ENCODE results near the gene TIMP2. TPM values are rescaled to one million over a fixed set of nuclear protein-coding genes. Genes with fewer than 3 reads are reported as not detected.

Gene TIMP2
- total RNA-seq, 1 experiment from 2014 or later: 64.8 TPM

DNA sequence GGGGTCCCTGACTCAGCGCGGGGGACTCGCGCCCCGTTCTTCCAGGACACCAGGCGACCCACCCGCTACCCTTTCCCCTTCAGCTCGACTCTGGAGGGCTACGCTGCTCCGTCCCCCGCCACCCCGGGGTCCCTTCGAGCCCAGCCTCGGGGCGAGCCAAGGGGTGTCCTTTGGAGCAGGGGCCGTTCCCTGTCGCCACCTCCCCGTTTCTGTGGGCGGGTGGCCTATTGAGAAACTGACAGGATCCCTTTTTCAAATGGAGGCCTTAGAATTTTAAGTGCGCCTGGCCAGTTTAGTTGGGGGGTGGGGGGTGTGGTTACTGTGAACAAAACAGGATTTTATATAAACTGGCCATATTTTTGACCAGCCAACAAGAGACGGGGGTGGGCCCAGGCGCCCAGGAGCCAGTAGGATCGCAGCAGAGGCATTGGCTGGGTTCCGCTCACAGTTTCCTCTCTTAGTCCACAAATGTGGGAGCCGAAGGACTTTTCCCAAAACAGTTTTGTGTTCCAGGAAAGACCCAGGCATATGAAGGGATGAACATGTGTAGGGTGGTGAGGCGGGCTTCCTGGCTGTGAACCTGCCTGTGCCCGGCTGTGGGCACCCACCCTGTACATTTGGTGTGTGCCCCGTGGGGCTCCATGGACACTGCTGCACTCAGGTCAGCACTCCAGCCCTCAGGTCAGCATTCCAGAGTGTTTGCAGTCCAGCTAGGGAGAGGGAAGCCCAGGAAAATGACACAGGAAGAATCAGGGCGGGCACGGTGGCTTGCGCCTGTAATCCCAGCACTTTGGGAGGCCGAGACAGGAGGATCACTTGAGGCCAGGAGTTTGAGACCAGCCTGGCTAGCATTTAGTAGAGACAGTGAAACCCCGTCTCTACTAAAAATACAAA is 722 bp upstream of the TIMP2 start (continued):
- TF ChIP-seq, protein P1, sequence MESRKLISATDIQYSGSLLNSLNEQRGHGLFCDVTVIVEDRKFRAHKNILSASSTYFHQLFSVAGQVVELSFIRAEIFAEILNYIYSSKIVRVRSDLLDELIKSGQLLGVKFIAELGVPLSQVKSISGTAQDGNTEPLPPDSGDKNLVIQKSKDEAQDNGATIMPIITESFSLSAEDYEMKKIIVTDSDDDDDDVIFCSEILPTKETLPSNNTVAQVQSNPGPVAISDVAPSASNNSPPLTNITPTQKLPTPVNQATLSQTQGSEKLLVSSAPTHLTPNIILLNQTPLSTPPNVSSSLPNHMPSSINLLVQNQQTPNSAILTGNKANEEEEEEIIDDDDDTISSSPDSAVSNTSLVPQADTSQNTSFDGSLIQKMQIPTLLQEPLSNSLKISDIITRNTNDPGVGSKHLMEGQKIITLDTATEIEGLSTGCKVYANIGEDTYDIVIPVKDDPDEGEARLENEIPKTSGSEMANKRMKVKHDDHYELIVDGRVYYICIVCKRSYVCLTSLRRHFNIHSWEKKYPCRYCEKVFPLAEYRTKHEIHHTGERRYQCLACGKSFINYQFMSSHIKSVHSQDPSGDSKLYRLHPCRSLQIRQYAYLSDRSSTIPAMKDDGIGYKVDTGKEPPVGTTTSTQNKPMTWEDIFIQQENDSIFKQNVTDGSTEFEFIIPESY (IDR thresholded peaks at IDR 0.05; ENCODE audit: extremely low read depth, insufficient replicate concordance, low read length): no peak
- TF ChIP-seq, protein P2, sequence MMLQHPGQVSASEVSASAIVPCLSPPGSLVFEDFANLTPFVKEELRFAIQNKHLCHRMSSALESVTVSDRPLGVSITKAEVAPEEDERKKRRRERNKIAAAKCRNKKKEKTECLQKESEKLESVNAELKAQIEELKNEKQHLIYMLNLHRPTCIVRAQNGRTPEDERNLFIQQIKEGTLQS (IDR thresholded peaks at IDR 0.05): no peak
- no peak for TF ChIP-seq SRF (IDR thresholded peaks at IDR 0.05; ENCODE audit: low read depth)
- no peak for TF ChIP-seq SP1 (IDR thresholded peaks at IDR 0.05; ENCODE audit: low read depth)
- TF ChIP-seq, protein P3, sequence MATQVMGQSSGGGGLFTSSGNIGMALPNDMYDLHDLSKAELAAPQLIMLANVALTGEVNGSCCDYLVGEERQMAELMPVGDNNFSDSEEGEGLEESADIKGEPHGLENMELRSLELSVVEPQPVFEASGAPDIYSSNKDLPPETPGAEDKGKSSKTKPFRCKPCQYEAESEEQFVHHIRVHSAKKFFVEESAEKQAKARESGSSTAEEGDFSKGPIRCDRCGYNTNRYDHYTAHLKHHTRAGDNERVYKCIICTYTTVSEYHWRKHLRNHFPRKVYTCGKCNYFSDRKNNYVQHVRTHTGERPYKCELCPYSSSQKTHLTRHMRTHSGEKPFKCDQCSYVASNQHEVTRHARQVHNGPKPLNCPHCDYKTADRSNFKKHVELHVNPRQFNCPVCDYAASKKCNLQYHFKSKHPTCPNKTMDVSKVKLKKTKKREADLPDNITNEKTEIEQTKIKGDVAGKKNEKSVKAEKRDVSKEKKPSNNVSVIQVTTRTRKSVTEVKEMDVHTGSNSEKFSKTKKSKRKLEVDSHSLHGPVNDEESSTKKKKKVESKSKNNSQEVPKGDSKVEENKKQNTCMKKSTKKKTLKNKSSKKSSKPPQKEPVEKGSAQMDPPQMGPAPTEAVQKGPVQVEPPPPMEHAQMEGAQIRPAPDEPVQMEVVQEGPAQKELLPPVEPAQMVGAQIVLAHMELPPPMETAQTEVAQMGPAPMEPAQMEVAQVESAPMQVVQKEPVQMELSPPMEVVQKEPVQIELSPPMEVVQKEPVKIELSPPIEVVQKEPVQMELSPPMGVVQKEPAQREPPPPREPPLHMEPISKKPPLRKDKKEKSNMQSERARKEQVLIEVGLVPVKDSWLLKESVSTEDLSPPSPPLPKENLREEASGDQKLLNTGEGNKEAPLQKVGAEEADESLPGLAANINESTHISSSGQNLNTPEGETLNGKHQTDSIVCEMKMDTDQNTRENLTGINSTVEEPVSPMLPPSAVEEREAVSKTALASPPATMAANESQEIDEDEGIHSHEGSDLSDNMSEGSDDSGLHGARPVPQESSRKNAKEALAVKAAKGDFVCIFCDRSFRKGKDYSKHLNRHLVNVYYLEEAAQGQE (IDR thresholded peaks at IDR 0.05; ENCODE audit: low read depth): no peak
- TF ChIP-seq JUND (IDR thresholded peaks at IDR 0.05): no peak
- TF ChIP-seq RAD21 (IDR thresholded peaks at IDR 0.05; ENCODE audit: low read depth): no peak
- TF ChIP-seq, protein P4, sequence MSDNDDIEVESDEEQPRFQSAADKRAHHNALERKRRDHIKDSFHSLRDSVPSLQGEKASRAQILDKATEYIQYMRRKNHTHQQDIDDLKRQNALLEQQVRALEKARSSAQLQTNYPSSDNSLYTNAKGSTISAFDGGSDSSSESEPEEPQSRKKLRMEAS (IDR thresholded peaks at IDR 0.05): no peak

All from HCT116 (cell line).